Measurements from ENCODE around the gene GSTM2. TPM values are rescaled to one million over a fixed set of nuclear protein-coding genes. Genes with fewer than 3 reads are reported as not detected.

The GSTM2 gene
- total and polyA plus RNA-seq, 3 donors from 2014 or later = 68.0 to 131 (median 83.2) TPM

- peak overlapping the region in 1 of 2 donors; percentile 10 for H3K4me3 ChIP-seq
- H3K4me1 ChIP-seq = peaks cover 18% of the 10 kb centered on the region
- TF ChIP-seq POLR2A (IDR thresholded peaks at IDR 0.05) (no peak), CTCF (IDR thresholded peaks at IDR 0.05) (peak in 1 of 3 experiments; percentile 51)
- H3K36me3 ChIP-seq (ENCODE audit: low read depth, missing control alignments) = no peaks in the 10 kb centered on the region
- intact Hi-C loops (cut with DNase I; ENCODE audit: low total_unique reads) = loop anchor here (10.0 kb wide), 1 partner anchor 355 kb away; the partner anchor contains the start of gene AHCYL1
- peak; percentile 59 for DNase-seq
- no peaks in the 10 kb centered on the region for H3K9me3 ChIP-seq
- no peaks in the 10 kb centered on the region for H3K27me3 ChIP-seq
- 71 to 74% methylated on average over 9 to 28 of the region's 30 CpGs for WGBS, 2 donors
- no peak overlapping the region for H3K27ac ChIP-seq
Measured at GRCh38 chr1:109630081-109630897, 37.6 kb upstream of the GSTM2 start.

DNA sequence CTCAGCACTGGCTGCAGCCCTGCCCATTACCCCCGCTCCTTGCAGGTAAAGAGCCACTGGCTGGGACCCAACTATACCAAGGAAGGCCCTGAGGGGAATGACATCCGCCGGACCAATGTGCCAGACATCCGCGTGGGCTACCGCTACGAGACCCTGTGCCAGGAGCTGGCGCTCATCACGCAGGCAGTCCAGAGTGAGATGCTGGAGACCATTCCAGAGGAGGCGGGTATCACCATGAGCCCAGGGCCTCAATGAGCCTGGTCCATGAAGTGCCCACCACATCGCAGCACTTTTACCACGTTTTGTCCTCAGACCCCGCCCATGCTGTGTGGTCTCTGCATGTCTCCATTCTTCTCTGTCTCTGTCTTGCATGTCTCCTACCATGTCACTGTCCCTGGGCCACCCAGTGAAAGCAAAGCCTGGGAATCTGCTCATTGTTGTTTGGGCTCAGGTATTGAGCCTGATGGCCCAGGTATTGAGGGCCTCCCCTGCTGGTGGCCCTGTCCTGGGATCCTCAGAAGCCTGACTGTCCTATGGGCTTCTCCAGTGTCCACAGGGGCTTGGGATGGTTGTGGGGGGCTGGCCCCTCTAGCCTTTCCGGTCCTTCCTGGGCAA, 36.9 kb upstream of the GSTM2 start:
- no peak for DNase-seq
- 75 to 77% methylated on average over 12 to 14 of the region's 14 CpGs for WGBS, 2 donors
- Histone ChIP-seq H3K4me3 (peak overlapping the region in 1 of 2 donors; percentile 10), H3K9me3 (no peaks in the 10 kb centered on the region), H3K27me3 (no peaks in the 10 kb centered on the region), H3K36me3 (ENCODE audit: low read depth, missing control alignments) (no peaks in the 10 kb centered on the region), H3K27ac (peak overlapping the region in 1 of 2 donors; percentile 2), H3K4me1 (peaks cover 21% of the 10 kb centered on the region)
- TF ChIP-seq CTCF (IDR thresholded peaks at IDR 0.05) (no peak), POLR2A (IDR thresholded peaks at IDR 0.05) (no peak)
- intact Hi-C loops (cut with DNase I; ENCODE audit: low total_unique reads) = loop anchor here (10.0 kb wide), 1 partner anchor 354 kb away; the partner anchor contains the start of gene AHCYL1

DNA sequence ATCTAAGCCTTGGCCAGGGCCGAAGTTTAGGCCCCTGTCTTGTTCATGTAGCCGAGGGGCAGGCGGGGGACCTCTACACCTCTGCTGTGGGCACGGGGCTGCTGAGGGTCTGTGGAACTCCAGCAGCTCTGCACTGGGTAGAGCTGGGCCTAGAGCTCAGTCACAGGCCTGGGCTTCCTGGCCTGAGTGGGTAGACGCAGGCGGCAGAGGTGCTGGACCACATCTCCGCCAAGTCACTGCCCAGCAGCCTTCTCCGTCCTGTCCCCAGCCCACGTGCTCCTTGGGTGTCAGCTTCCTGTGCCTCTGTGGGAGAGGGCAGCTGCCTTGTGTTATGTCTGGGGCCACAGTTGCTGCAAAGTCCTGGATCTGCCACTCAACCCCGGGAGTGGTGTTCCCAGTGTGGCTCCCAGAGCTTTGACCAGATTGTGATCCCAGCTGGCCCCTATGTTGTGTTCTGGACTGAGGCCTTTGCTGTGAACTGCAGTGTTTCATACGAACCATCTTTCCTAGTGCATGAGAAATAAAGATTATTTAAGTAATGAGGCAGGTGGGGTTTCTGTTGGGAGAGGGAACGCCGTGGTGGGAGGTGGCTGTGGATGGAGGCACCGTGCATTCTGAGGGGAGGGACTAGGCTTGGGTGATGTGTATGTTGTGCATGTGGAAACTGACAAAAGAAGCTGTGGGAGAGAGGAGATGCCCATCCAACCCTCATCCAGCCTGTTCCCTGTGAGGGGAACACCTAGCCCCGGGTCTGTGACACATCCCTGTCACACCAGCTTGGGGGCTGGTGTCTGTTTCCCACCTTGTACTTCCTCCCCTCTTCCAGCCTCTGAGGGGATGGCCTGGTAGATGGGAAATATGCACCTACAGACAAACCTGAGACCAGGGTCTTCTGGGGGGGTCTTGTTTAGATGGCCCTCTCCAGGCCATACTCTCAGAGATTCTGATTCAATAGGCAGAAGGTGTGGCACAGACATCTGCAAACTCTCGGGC, 36.0 kb upstream of the GSTM2 start:
- no peak for DNase-seq
- H3K36me3 ChIP-seq (ENCODE audit: low read depth, missing control alignments) = no peaks in the 10 kb centered on the region
- 62 to 67% methylated on average over 6 to 16 of the region's 16 CpGs for WGBS, 2 donors
- H3K4me3 ChIP-seq = no peak overlapping the region
- no peaks in the 10 kb centered on the region for H3K9me3 ChIP-seq
- peaks cover 29% of the 10 kb centered on the region for H3K4me1 ChIP-seq
- intact Hi-C loops (cut with DNase I; ENCODE audit: low total_unique reads) = loop anchor here (10.0 kb wide), 1 partner anchor 353 kb away; the partner anchor contains the start of gene AHCYL1
- no peak for TF ChIP-seq CTCF (IDR thresholded peaks at IDR 0.05)
- TF ChIP-seq POLR2A (IDR thresholded peaks at IDR 0.05) = no peak
- no peaks in the 10 kb centered on the region for H3K27me3 ChIP-seq
- H3K27ac ChIP-seq = peak overlapping the region; percentile 2 to 76

DNA sequence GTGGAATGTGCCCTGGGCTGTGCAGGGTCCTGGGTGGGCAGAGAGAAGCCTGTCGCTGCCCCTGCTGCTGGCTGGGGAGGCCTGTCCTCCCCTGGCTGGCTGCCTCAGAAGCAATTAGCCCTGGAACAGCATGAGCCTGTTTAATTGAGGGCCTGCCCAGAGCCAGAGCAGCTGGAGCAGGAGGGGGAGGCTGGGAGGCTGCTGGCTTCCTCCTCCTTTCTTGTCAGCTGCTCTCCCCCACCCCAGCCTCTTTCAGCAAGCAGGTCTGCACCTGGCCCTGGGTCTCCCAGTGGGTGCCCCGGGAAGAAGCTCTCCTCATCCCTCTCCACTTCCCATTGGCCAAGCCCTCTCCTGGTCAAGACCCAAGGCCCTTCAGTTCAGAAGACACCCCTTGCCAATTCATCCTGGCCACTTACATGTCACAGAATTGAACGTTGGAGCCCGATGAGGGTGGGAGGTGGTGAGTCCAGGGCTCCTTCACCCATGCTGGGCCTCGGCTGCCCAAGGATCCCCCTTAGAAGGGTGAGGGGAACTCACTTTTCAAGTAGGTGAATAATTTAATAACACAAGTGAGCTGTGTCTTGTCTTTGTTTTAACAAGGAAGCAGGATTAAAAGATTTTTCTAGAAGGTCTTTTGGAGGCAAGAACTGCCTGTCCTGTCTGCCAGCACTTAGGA, 35.0 kb upstream of the GSTM2 start:
- WGBS, 2 donors = 30 to 41% methylated on average over 5 of the region's 5 CpGs
- DNase-seq = peak; percentile 86
- no peaks in the 10 kb centered on the region for H3K27me3 ChIP-seq
- TF ChIP-seq CTCF (IDR thresholded peaks at IDR 0.05) = no peak
- TF ChIP-seq POLR2A (IDR thresholded peaks at IDR 0.05) = no peak
- no peaks in the 10 kb centered on the region for H3K36me3 ChIP-seq (ENCODE audit: low read depth, missing control alignments)
- no peak overlapping the region for H3K4me3 ChIP-seq
- peak overlapping the region; percentile 76 to 86 for H3K27ac ChIP-seq
- intact Hi-C loops (cut with DNase I; ENCODE audit: low total_unique reads) = loop anchor here (10.0 kb wide), 1 partner anchor 352 kb away; the partner anchor contains the start of gene AHCYL1
- no peaks in the 10 kb centered on the region for H3K9me3 ChIP-seq
- peaks cover 30% of the 10 kb centered on the region for H3K4me1 ChIP-seq

Measured in testis (tissue), 3 donors.